NOMO-1 (cell line): ENCODE results near the gene CAMTA1.
"Not testable (repeated sequence)": the region's sequence is repeated elsewhere in the genome, so short reads cannot be mapped to it uniquely, and the experiment has no call there.

Experiments used
- DNase-seq, 2 experiments: peaks; one replicate each; lab custom pipeline; 2025; ENCODE audit not compliant: unreplicated experiment in 2 of 2; lab: John Stamatoyannopoulos, UW

The CAMTA1 gene

DNA sequence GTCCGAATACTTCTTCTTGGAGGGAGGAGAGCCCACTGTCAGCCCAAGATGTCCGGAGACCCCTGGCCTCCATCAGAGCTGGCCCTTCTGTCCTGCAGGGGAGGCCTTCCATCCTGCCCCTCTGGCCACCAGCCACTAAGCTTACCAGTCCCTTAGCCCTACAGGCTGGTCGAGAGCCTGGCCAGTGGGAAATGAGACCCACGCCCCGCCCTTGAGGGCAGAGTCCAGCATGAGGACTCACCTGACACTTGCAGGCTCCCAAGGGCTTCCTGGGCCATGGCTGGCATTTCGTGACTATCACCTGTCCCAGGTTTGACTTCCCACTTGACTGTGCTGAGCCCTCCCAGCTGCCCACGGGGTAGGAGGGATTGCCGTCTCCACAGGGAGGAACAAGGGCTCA is 624.0 kb downstream of the CAMTA1 start:
- no peak for DNase-seq

DNA sequence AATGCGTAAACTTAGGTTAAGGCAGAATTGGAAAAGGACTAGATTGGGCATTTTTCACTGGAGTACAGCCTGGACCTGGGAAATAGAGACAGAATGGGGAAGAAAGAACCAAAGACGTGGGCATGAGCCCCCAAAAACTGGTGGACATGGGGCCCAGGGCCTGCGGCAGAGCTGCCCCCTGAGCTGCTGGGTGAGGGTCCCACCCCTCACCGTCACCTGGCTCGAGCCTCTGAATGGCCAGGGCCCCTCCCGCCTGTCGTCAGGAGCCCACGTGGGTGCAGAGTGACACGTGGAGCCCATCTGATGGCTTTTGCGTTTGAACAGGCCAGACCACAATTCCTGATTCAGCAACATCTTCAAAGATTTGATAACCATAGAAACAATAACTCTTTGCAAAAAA is 624.9 kb downstream of the CAMTA1 start:
- DNase-seq = no peak

DNA sequence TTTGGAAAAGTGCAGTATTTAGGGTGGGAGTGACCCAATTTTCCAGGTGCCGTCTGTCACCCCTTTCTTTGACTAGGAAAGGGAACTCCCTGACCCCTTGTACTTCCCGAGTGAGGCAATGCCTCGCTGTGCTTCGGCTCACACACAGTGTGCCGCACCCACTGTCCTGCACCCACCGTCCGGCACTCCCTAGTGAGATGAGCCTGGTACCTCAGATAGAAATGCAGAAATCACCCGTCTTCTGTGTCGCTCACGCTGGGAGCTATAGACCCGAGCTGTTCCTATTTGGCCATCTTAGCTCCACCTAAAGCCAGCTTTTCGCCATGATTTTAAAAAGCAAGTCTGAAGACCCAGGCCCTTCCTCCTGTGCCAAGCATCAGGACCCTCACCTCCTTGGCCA is 632.4 kb downstream of the CAMTA1 start:
- DNase-seq = not testable (repeated sequence)

GRCh38 chr1:7418442-7419080 is 633.3 kb downstream of the CAMTA1 start:
- DNase-seq = no peak

DNA sequence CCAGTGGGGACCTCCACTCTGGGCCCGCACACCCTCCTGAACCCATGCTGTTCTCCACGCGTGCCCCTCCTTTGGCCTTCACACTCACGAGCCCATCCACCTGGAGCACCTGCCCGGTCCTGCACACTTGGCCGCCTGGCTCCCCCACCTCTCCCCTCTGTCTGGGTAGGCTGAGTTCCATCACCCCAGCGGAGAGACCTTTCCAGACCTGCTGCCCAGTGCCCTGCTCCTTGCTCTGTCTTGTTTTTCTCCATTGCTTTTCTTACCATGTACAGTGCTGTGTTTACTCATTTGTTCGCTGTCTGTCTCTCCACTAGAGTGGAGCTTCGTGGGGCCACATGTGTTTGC is 634.8 kb downstream of the CAMTA1 start:
- no peak for DNase-seq

DNA sequence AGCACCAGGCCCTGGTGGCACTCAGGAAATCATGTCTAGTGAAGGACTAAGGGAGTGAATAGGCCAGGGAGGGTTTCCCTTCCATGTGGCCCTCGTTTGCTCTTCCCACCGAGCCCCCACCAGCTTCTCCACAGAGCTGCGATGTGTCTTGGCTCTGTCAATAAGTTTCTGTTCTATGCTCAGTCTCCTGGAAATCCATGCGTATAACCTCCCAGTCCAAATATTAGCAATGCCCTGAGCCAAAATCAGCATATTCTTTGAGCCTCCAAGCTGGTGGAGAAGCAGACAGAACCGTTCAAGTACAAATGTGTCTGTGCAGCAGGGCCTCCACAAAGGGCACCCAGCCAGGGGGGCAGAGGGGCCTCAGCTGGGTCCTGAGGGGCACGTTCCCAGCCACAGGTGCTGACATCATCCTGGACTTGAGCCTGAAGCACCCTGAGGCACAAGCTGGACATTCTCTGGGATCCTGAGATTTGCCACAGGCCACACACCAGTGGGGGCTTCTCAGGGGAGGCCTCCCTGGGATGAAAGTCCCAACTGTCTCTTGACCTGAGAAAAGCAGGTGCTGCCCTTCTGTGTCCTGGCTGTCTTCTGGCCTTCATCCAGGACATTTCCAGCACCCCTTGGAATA is 635.3 kb downstream of the CAMTA1 start:
- DNase-seq = no peak

DNA sequence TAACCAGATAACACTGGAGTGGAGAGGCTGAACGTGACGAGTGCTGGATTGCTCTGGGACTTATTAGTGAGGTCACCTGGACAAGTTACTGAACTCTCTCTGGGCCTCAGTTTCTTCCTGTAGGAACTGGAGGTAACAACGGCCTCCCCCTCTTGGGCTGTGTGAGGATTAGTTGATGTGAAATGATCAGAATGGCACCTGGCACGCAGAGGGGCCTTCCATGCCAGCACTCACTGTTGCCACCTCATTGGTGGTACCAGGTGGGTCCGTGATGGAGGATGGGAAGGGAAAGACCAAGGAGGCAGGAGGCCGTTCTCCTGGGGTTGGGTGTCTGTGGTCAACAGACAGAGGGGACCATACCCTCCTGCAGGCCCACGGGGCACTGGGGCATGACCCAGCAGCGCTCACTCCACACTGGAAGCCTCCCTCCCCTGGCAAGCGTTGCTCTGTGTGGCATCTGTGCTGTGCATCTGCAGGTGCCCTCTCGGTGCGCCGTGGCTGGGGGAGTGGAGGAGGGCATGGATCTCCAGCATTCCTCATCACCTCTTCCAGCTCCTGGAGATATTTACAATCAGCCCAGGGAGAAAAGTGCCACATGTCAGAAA is 636.3 kb downstream of the CAMTA1 start:
- no peak for DNase-seq

- no peak for DNase-seq
Measured at GRCh38 chr1:7422081-7422480, 636.8 kb downstream of the CAMTA1 start.

DNA sequence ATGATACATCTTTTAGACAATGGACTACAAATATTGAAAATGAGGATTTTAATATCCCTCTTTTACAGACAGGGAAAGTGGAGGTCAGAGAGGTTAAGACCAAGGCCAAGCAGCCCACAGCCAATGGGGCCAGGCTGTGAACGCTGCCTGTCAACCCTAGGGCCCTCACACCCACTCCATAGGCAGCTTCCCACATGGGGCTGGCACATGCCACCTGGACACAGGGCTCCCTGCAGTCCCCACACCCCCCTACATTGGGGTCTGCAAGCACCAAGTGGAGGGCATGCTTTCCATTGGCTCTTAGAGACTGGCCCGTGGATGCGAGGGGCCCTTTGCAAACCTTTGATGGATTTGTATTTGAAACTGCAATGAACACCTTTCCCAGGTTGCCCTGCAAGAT is 637.3 kb downstream of the CAMTA1 start:
- DNase-seq = no peak

- DNase-seq = no peak
Measured at GRCh38 chr1:7422966-7423365, 637.7 kb downstream of the CAMTA1 start.

DNA sequence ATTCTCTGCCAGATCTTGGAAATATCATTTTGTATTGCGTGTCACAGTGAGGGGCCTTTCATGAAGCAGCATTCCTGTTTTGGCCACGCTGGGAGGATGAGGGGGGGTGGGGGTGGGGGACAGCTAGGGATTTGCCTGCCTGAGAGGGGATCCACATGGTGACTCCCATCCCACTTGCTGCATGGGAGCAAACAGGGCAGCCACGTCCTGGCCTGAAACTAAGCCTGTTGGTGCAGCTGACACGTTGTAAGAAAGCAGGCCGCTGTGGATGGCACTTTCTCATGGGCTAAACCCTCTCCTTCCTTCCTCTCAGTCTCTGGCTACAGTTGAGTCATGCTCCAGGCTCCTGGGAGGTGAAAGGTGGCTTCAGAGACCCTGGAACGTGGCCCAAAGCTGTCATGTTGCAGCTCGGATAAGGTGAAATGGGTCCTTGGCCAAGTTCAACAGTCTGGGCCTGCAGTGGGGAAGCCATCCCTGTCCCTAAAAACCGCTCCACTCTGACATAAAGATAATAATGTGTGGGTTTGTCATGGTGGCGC is 639.2 kb downstream of the CAMTA1 start:
- no peak for DNase-seq

DNA sequence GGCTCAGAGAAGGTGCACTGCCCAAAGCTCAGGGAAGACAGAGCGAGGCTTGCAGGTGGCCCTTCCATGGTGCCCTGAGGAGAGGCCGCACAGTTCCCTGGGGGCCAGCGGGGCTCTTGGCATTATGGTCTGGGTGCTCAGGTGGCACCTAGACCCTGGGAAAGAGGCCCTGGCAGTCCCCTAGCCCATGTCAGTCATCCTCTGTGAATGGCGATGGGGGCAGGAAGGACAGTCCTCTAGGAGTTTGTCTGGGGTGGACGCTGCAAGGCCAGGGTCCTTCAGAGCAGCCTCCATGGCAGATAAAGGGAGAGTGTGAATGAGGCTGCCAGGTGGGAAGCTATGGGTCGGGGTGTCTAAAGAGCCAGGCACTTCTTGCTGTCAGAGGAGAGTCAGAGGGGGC is 640.0 kb downstream of the CAMTA1 start:
- no peak for DNase-seq

DNA sequence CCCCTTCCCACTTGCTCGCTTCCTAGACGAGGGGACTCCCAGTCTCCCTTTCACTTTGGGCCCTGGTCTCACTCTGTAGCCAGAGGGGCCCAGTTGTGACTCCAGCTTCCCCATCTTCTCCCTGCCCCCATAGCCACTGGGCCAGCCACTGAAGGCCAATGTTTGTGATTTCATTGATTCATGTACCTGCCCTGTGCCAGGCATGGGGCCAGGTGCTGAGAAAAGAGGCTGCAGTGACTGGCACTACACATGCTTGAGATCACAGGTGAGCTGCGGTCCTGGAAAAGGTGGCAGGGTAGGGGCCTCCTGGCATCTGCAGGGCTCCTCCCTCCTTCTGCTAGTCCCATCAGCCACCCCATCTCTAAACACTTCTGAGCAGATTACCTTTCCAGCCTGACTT is 640.5 kb downstream of the CAMTA1 start:
- no peak for DNase-seq

- no peak for DNase-seq
Measured at GRCh38 chr1:7426780-7427604, 641.7 kb downstream of the CAMTA1 start.

DNA sequence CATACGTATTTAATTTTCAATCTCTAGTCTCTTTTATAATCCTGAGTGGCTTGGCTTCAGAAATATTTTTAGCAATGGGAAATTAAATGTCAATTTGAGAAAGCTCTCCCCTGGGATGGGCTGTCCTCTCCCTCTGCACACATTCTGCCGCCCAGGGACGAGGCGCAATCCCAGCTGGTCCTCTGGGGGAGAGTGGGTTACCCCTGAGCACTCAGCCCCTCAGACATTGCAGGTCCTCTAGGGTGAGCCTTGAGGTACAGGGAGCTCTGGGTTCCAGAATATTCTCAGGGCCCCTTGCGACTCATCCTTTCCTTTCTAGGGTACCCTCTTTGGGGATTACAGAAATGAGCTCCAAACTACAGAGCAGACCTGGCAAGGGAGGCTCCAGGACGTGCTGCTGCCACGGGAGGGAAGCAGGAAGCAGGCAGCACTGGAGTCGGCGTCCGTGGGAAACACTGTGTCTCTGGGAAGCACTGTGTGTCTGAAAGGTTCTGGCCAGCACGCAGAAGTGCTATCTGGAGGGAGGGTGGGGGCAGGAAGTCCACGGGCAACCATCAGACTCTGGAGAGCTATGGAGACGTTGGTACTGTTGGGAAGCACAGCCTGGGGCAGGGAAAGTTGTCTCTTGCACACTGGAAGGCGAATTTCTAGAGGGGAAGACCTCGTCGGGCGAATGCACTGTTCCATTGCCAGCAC is 642.5 kb downstream of the CAMTA1 start:
- DNase-seq = no peak

DNA sequence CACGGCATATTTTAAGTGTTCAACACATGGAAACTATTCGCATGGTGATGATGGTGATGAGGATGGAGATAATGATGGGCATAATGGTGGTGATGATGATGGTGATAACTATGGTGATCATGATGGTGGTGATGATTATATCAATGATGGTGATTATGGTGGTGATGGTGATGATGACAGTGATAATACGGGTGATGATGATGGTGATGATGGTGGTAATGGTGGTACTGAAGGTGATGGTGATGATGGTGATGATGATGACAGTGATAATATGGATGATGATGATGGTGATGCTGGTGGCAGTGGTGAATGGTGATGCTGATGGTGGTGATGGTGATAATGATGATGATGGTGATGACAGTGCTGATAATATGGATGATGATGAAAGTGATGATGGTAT is 644.0 kb downstream of the CAMTA1 start:
- DNase-seq = no peak

DNA sequence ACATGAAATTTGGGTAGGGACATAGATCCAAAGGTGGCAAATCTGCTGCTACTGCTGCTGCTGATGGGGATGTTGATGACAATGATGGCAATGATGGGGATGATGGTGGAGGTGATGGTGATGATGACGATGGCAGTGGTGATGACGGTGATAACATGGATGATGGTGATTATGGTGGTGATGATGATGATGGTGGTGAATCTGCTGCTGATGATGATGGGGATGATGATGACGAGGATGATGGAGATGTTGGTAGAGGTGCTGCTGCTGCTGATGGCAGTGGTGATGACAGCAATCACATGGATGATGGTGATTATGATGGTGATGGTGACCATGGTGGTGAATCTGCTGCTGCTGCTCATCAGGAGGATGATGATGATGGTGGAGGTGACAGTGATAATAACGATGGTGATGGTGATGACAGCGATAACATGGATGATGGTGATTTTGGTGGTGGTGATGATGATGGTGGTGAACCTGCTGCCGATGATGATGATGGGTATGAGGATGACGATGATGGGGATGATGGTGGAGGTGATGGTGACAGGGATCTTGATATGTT is 644.9 kb downstream of the CAMTA1 start:
- no peak for DNase-seq

DNA sequence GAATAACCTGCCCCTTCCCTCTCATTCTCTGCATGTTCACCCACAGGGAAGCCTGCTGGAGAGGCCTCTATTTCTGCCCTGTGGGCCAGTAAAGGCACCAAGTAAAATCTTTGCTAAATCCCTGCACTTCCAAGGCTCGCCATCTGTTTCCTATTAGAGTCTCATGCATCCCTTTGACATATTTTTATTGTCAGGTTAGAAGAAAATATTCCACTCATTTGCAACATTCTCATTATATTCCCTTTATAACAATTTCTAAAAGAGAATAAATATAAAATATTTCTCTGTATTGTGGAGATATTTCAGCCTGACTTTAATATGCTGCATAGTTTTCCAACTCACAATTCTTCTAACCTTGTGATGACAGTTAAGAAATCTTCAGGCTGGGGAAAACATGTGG is 645.4 kb downstream of the CAMTA1 start:
- no peak for DNase-seq

GRCh38 chr1:7432102-7432899 is 647.0 kb downstream of the CAMTA1 start:
- DNase-seq = no peak

DNA sequence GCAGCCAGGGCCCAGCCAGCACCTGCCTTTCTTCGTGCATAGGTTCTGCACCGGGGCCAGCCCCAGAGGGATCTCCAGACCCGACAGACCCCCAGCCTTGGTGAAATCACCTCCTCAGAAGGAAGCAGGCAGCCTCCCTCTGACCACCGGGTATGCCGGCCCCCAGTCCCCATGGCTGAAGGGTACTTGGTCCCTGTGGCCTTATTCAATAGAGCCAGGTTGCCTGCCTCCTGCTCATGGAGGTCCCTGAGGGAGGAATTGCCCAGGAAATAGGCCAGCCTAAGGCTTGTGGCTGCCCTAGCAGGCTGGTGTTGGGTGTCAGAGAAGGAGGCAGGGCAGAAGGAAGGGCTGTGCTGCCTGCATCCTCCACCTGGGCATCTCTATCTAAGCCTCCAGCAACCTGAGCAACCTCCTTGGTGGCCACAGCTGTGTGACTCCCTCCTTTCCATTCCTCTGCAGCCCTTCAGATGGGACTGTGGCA is 647.7 kb downstream of the CAMTA1 start:
- DNase-seq = no peak
